Left colon (tissue), 2 donors: ENCODE measurements around the gene HSPH1. TPM values are rescaled to one million over a fixed set of nuclear protein-coding genes. Genes with fewer than 3 reads are reported as not detected.

Experiments used
- ATAC-seq: fragments of 200-7000 bp; cut with Tn5 transposase; one replicate; pipeline ENCODE4 v1.9.1; 2020; ENCODE audit warnings: mild to moderate bottlenecking, moderate library complexity
- DNase-seq, 2 donors: peaks; one replicate each; pipeline ENCODE4 v3.0.0-alpha.2; 2020
- intact Hi-C, 2 donors: fragments of 100-400 bp; cut with DNase I in 1 of 2; cut with micrococcal nuclease in 1 of 2; formaldehyde crosslinking; loops; one replicate each; pipeline versions ENCODE4 v1.11.2 to v1.14.0; 2022; cut with DNase I, micrococcal nuclease
- total RNA-seq, 2 donors: library from RNA; stranded (reverse); fragmentation: NEBNext Ultra II Directional; extraction: Animal tissue kit (Norgen Biotek cat#: 25700); gene quantifications; one replicate each; pipeline ENCODE4 v1.2.1, GENCODE V29; 2021
- donor health status: DM: no; HTN: no; CAD: no.
- donor health status: DM: yes; HTN: yes; CAD: no.

HSPH1 gene
- total RNA-seq, 2 donors from 2014 or later = 35.4 to 41.9 TPM

- no peak for DNase-seq
- ATAC-seq = no peak
- intact Hi-C loops = no loop called here
Observed at GRCh38 chr13:31138515-31138914, 23.2 kb downstream of the HSPH1 start.

- intact Hi-C loops = no loop called here
- ATAC-seq (no peak), DNase-seq (no peak)
Observed at GRCh38 chr13:31136724-31137123, 25.0 kb downstream of the HSPH1 start.

- no peak for DNase-seq
- no peak for ATAC-seq
- intact Hi-C loops = no loop called here
Observed at GRCh38 chr13:31134039-31134711, 27.5 kb downstream of the HSPH1 start.

- ATAC-seq = no peak
- intact Hi-C loops = no loop called here
Observed at GRCh38 chr13:31133621-31134020, 28.1 kb downstream of the HSPH1 start.

GRCh38 chr13:31131470-31131961, 30.2 kb downstream of the HSPH1 start:
- intact Hi-C loops = no loop called here
- ATAC-seq (no peak), DNase-seq (no peak)

More at GRCh38 chr13:31133621-31134020, 28.1 kb downstream of the HSPH1 start:
- no peak for DNase-seq

- DNase-seq (no peak), ATAC-seq (no peak)
- intact Hi-C loops = no loop called here
Observed at GRCh38 chr13:31129419-31129818, 32.3 kb downstream of the HSPH1 start.

- DNase-seq (no peak), ATAC-seq (no peak)
- intact Hi-C loops = no loop called here
Observed at GRCh38 chr13:31124204-31124603, 37.5 kb downstream of the HSPH1 start.

GRCh38 chr13:31122544-31123260, 39.0 kb downstream of the HSPH1 start:
- ATAC-seq = no peak
- DNase-seq = no peak
- intact Hi-C loops = no loop called here

- ATAC-seq (no peak), DNase-seq (no peak)
- intact Hi-C loops = no loop called here
Observed at GRCh38 chr13:31122143-31122542, 39.6 kb downstream of the HSPH1 start.

- DNase-seq (peak in 1 of 2 donors; percentile 11), ATAC-seq (peak; percentile 71)
- intact Hi-C loops = no loop called here
Observed at GRCh38 chr13:31121379-31122140, 40.1 kb downstream of the HSPH1 start.

GRCh38 chr13:31119966-31120700, 41.6 kb downstream of the HSPH1 start:
- no peak for DNase-seq

GRCh38 chr13:31119526-31119925, 42.2 kb downstream of the HSPH1 start:
- ATAC-seq = no peak
- no peak for DNase-seq
- intact Hi-C loops = no loop called here

More at GRCh38 chr13:31119966-31120700, 41.6 kb downstream of the HSPH1 start:
- intact Hi-C loops = no loop called here
- ATAC-seq = no peak

GRCh38 chr13:31116224-31116623, 45.5 kb downstream of the HSPH1 start:
- DNase-seq (no peak), ATAC-seq (peak; percentile 15)
- intact Hi-C loops = no loop called here

- peak in 1 of 2 donors; percentile 11 for DNase-seq
Observed at GRCh38 chr13:31115616-31116015, 46.1 kb downstream of the HSPH1 start.

GRCh38 chr13:31114641-31115040, 47.1 kb downstream of the HSPH1 start:
- DNase-seq (no peak), ATAC-seq (no peak)
- intact Hi-C loops = no loop called here

More at GRCh38 chr13:31115616-31116015, 46.1 kb downstream of the HSPH1 start:
- intact Hi-C loops = no loop called here
- peak; percentile 91 for ATAC-seq

- intact Hi-C loops = no loop called here
- DNase-seq (no peak), ATAC-seq (no peak)
Observed at GRCh38 chr13:31111136-31111535, 50.6 kb downstream of the HSPH1 start.

GRCh38 chr13:31110617-31111016, 51.1 kb downstream of the HSPH1 start:
- intact Hi-C loops = no loop called here
- ATAC-seq (no peak), DNase-seq (no peak)

- intact Hi-C loops = no loop called here
- ATAC-seq = no peak
- DNase-seq = no peak
Observed at GRCh38 chr13:31110169-31110568, 51.5 kb downstream of the HSPH1 start.

GRCh38 chr13:31107109-31107508, 54.6 kb downstream of the HSPH1 start:
- ATAC-seq (no peak), DNase-seq (no peak)
- intact Hi-C loops = no loop called here
